Neuronal stem cell (in vitro differentiated cells): ENCODE measurements around the gene TALDO1.

Experiments
- DNase-seq: peaks from one replicate; pipeline ENCODE4 v3.0.0-alpha.2; 2013; ENCODE audit warnings: low spot score
- H2AFZ ChIP-seq: one replicate; pipeline ENCODE4 v1.6.1; 2013; ENCODE audit warnings: mild to moderate bottlenecking, low read length, inconsistent platforms
- H2AK5ac ChIP-seq: 2 replicates; pipeline ENCODE4 v1.6.1; 2013; ENCODE audit warnings: low read depth, mild to moderate bottlenecking, inconsistent platforms, low read length, moderate library complexity, mixed read lengths
- H2BK120ac ChIP-seq: 2 replicates; pipeline ENCODE4 v1.6.1; 2013; ENCODE audit warnings: low read depth, mild to moderate bottlenecking, inconsistent platforms, low read length, moderate library complexity, mixed read lengths
- H2BK12ac ChIP-seq: one replicate; pipeline ENCODE4 v1.6.1; 2013; ENCODE audit warnings: low read length, inconsistent platforms
- H2BK15ac ChIP-seq: 2 replicates; pipeline ENCODE4 v1.6.1; 2013; ENCODE audit warnings: mild to moderate bottlenecking, low read length, inconsistent platforms, mixed read lengths
- H2BK5ac ChIP-seq: one replicate; pipeline ENCODE4 v1.6.1; 2013; ENCODE audit warnings: inconsistent platforms, mild to moderate bottlenecking, low read length, moderate library complexity
- H3K14ac ChIP-seq: one replicate; pipeline ENCODE4 v1.6.1; 2013; ENCODE audit warnings: low read length, inconsistent platforms
- H3K18ac ChIP-seq: 2 replicates; pipeline ENCODE4 v1.6.1; 2013; ENCODE audit warnings: low read length, inconsistent platforms
- H3K23ac ChIP-seq: 2 replicates; pipeline ENCODE4 v1.6.1; 2013; ENCODE audit warnings: low read depth, mild to moderate bottlenecking, mixed read lengths, low read length, inconsistent platforms; ENCODE audit not compliant: poor library complexity
- H3K27ac ChIP-seq: replicated peaks from 3 replicates; pipeline ENCODE4 v1.5.1; 2013; ENCODE audit warnings: low read length, inconsistent platforms
- H3K27me3 ChIP-seq, 3 experiments: 2 replicates each; pipeline ENCODE4 v1.6.1; 2013; ENCODE audit warnings: low read length in 3 of 3, mild to moderate bottlenecking in 2 of 3, inconsistent platforms in 1 of 3, low read depth in 1 of 3, mixed read lengths in 1 of 3, moderate library complexity in 1 of 3; ENCODE audit not compliant: control insufficient read depth in 3 of 3, insufficient read depth in 3 of 3
- H3K36me3 ChIP-seq, 2 donors: replicated peaks in 1 of 2; 2 replicates each; pipeline ENCODE4 v1.6.1; 2013; ENCODE audit warnings: low read length in 2 of 2; ENCODE audit not compliant: control insufficient read depth in 2 of 2, insufficient read depth in 2 of 2
- H3K4ac ChIP-seq: 2 replicates; pipeline ENCODE4 v1.6.1; 2013; ENCODE audit warnings: inconsistent platforms, mild to moderate bottlenecking, low read length, moderate library complexity
- H3K4me1 ChIP-seq, 2 donors: 1 replicate in 1 of 2; 2 replicates in 1 of 2; pipeline ENCODE4 v1.6.1; 2013; ENCODE audit warnings: low read length in 2 of 2, low read depth in 1 of 2; ENCODE audit not compliant: control insufficient read depth in 2 of 2, insufficient read depth in 1 of 2
- H3K4me2 ChIP-seq: one replicate; pipeline ENCODE4 v1.6.1; 2013; ENCODE audit warnings: mild to moderate bottlenecking, low read length, inconsistent platforms; ENCODE audit not compliant: insufficient read depth, poor library complexity, severe bottlenecking
- H3K4me3 ChIP-seq, 2 donors: 2 replicates each; pipeline ENCODE4 v1.5.1; 2013; ENCODE audit warnings: low read length in 2 of 2, mild to moderate bottlenecking in 2 of 2, inconsistent platforms in 1 of 2, moderate library complexity in 1 of 2
- H3K79me1 ChIP-seq: one replicate; pipeline ENCODE4 v1.6.1; 2013; ENCODE audit warnings: low read depth, mild to moderate bottlenecking, inconsistent platforms, low read length, moderate library complexity
- H3K9ac ChIP-seq: one replicate; pipeline ENCODE4 v1.6.1; 2013; ENCODE audit warnings: mild to moderate bottlenecking, low read depth, low read length, inconsistent platforms; ENCODE audit not compliant: poor library complexity
- H3K9me3 ChIP-seq, 2 donors: replicated peaks in 1 of 2; 2 replicates each; pipeline versions ENCODE3 to v1.6.1; 2013; ENCODE audit warnings: low read length in 2 of 2, mild to moderate bottlenecking in 2 of 2, inconsistent platforms in 1 of 2, low read depth in 1 of 2, mixed read lengths in 1 of 2, moderate library complexity in 1 of 2; ENCODE audit not compliant: control insufficient read depth in 2 of 2, insufficient read depth in 1 of 2
- H4K8ac ChIP-seq: one replicate; pipeline ENCODE4 v1.6.1; 2013; ENCODE audit warnings: low read depth, mild to moderate bottlenecking, inconsistent platforms, low read length, moderate library complexity
- H4K91ac ChIP-seq: one replicate; pipeline ENCODE4 v1.6.1; 2013; ENCODE audit warnings: low read length, low read depth, mild to moderate bottlenecking, inconsistent platforms; ENCODE audit not compliant: poor library complexity
- WGBS, 2 donors: extraction: QIAGEN DNeasy Blood & Tissue Kit; methylation state at CpG; one replicate each; pipeline ENCODE4 v1.1.7; 2013; ENCODE audit warnings: missing lambda C conversion rate in 2 of 2, mixed read lengths in 1 of 2; ENCODE audit not compliant: insufficient read length in 2 of 2, insufficient replicate concordance in 1 of 2; ENCODE audit errors: extremely low coverage in 2 of 2; 5-methylcytosine and 5-hydroxymethylcytosine counted together

The TALDO1 gene

GRCh38 chr11:762421-763072 is 15.3 kb downstream of the TALDO1 start:
- Histone ChIP-seq H3K18ac (no peak overlapping the region), H3K27me3 (no peaks in the 10 kb centered on the region), H3K4me2 (no peak overlapping the region), H3K4ac (no peak overlapping the region), H4K8ac (no peak overlapping the region), H3K27ac (no peak overlapping the region), H4K91ac (no peak overlapping the region), H2AK5ac (no peak overlapping the region), H2BK12ac (no peak overlapping the region), H3K4me1 (no peaks in the 10 kb centered on the region), H3K14ac (no peak overlapping the region), H3K23ac (no peak overlapping the region), H3K79me1 (peaks cover 2% of the 10 kb centered on the region), H3K9me3 (no peaks in the 10 kb centered on the region), H3K36me3 (peaks cover 42 to 87% of the 10 kb centered on the region in 2 donors), H2BK5ac (no peak overlapping the region), H2AFZ (no peak overlapping the region), H3K9ac (peak overlapping the region; percentile 24), H2BK120ac (no peak overlapping the region), H2BK15ac (no peak overlapping the region), H3K4me3 (no peak overlapping the region)
- no CpG with 5 or more reads among the region's 10 CpGs for WGBS, 2 donors
- no peak for DNase-seq

- no peak overlapping the region for H4K8ac ChIP-seq
- H2BK120ac ChIP-seq: no peak overlapping the region
- H3K27ac ChIP-seq: no peak overlapping the region
- H2BK5ac ChIP-seq: no peak overlapping the region
- no peak overlapping the region for H2AFZ ChIP-seq
- no peak overlapping the region for H4K91ac ChIP-seq
- no peaks in the 10 kb centered on the region for H3K27me3 ChIP-seq
- H2BK12ac ChIP-seq: no peak overlapping the region
- DNase-seq: no peak
- no peak overlapping the region for H3K23ac ChIP-seq
- H2AK5ac ChIP-seq: no peak overlapping the region
- no peak overlapping the region for H3K18ac ChIP-seq
- no CpG with 5 or more reads among the region's 24 CpGs for WGBS, 2 donors
- no peaks in the 10 kb centered on the region for H3K9me3 ChIP-seq
- no peak overlapping the region for H3K9ac ChIP-seq
- no peak overlapping the region for H3K4ac ChIP-seq
- H3K4me1 ChIP-seq: no peaks in the 10 kb centered on the region
- no peak overlapping the region for H3K4me3 ChIP-seq
- H3K4me2 ChIP-seq: no peak overlapping the region
- H3K36me3 ChIP-seq: peaks cover 42 to 85% of the 10 kb centered on the region in 2 donors
- H2BK15ac ChIP-seq: no peak overlapping the region
- H3K14ac ChIP-seq: no peak overlapping the region
- peaks cover 2% of the 10 kb centered on the region for H3K79me1 ChIP-seq
Observed at GRCh38 chr11:763073-763463, 15.8 kb downstream of the TALDO1 start.

- Histone ChIP-seq H3K27me3 (no peaks in the 10 kb centered on the region), H2BK120ac (no peak overlapping the region), H3K18ac (no peak overlapping the region), H3K14ac (no peak overlapping the region), H3K23ac (peak overlapping the region; percentile 47), H4K91ac (no peak overlapping the region), H3K4ac (no peak overlapping the region), H2BK15ac (no peak overlapping the region), H3K4me3 (peak overlapping the region in 1 of 2 donors; percentile 34), H3K79me1 (peaks cover 2% of the 10 kb centered on the region), H3K4me2 (no peak overlapping the region), H3K4me1 (no peaks in the 10 kb centered on the region), H3K9ac (no peak overlapping the region), H2BK12ac (no peak overlapping the region), H3K36me3 (peaks cover 42 to 85% of the 10 kb centered on the region in 2 donors), H2AFZ (no peak overlapping the region), H2BK5ac (no peak overlapping the region), H4K8ac (peak overlapping the region; percentile 75), H3K27ac (no peak overlapping the region), H2AK5ac (no peak overlapping the region), H3K9me3 (no peaks in the 10 kb centered on the region)
- DNase-seq: no peak
- WGBS, 2 donors: no CpG with 5 or more reads among the region's 22 CpGs
Observed at GRCh38 chr11:763549-764321, 16.5 kb downstream of the TALDO1 start.

GRCh38 chr11:764322-765024 is 17.2 kb downstream of the TALDO1 start:
- Histone ChIP-seq H2BK15ac (no peak overlapping the region), H2AK5ac (no peak overlapping the region), H3K4ac (no peak overlapping the region), H3K4me1 (no peaks in the 10 kb centered on the region), H3K9me3 (no peaks in the 10 kb centered on the region), H3K4me3 (no peak overlapping the region), H4K91ac (no peak overlapping the region), H3K14ac (no peak overlapping the region), H3K18ac (no peak overlapping the region), H3K9ac (no peak overlapping the region), H2AFZ (no peak overlapping the region), H3K27me3 (no peaks in the 10 kb centered on the region), H3K36me3 (peaks cover 40 to 78% of the 10 kb centered on the region in 2 donors), H4K8ac (no peak overlapping the region), H3K23ac (no peak overlapping the region), H2BK12ac (no peak overlapping the region), H3K4me2 (no peak overlapping the region), H2BK5ac (no peak overlapping the region), H3K79me1 (peaks cover 2% of the 10 kb centered on the region), H3K27ac (no peak overlapping the region), H2BK120ac (no peak overlapping the region)
- no CpG with 5 or more reads among the region's 18 CpGs for WGBS, 2 donors
- no peak for DNase-seq
